Endothelial cell of umbilical vein (primary cell): ENCODE data around the gene BTG1. TPM values are rescaled to one million over a fixed set of nuclear protein-coding genes. Genes with fewer than 3 reads are reported as not detected.
A peak's percentile ranks its signal among the peaks of the same experiment; 100 is the strongest.

Experiments used
- BruUV-seq: library from RNA; stranded (reverse); fragments of 400-500 nt; replicated peaks from 2 replicates; lab custom pipeline; 2021; lab: Mats Ljungman, UMichigan
- CTCF ChIA-PET: fragments of 300-600, 350-600 bp; sonication (Branson Sonifier 250); formaldehyde crosslinking; loops from one replicate; lab custom pipeline; 2021; ENCODE audit warnings: antibody characterized with exemption, inconsistent platforms; lab: Charles Lee
- POLR2A ChIA-PET: fragments of 300-600, 350-600 bp; sonication (Branson Sonifier 250); formaldehyde crosslinking; loops from one replicate; lab custom pipeline; 2021; ENCODE audit warnings: antibody characterized with exemption, inconsistent platforms; lab: Charles Lee
- DNase-seq: peaks from one replicate; pipeline ENCODE4 v3.0.0-alpha.2; 2011; ENCODE audit warnings: low read depth, low spot score
- FAIRE-seq: peaks from 2 replicates; lab custom pipeline; 2011; peaks lifted over from hg19 to GRCh38; lab: Jason Lieb, UNC
- H2AFZ ChIP-seq: 2 replicates; pipeline ENCODE4 v1.6.0; 2012; ENCODE audit warnings: low read depth, low read length, control low read depth, inconsistent platforms
- H3K27ac ChIP-seq: 2 replicates; pipeline ENCODE4 v1.5.1; 2011; ENCODE audit warnings: low read depth, mild to moderate bottlenecking, control low read depth, low read length, moderate library complexity; ENCODE audit not compliant: insufficient read depth
- H3K27me3 ChIP-seq, 2 experiments: 2 replicates each; pipeline versions ENCODE4 v1.6.0 to v1.6.1; 2011; ENCODE audit warnings: low read length in 2 of 2, mixed read lengths in 1 of 2; ENCODE audit not compliant: control insufficient read depth in 2 of 2, insufficient read depth in 2 of 2
- H3K36me3 ChIP-seq, 2 experiments: 2 replicates in 1 of 2; 3 replicates in 1 of 2; pipeline ENCODE4 v1.5.1; 2011; ENCODE audit warnings: low read length in 2 of 2, mild to moderate bottlenecking in 1 of 2, moderate library complexity in 1 of 2; ENCODE audit not compliant: control insufficient read depth in 2 of 2, insufficient read depth in 2 of 2; ENCODE audit errors: extremely low read depth in 1 of 2
- H3K4me1 ChIP-seq: 3 replicates; pipeline ENCODE4 v1.5.1; 2011; ENCODE audit warnings: mild to moderate bottlenecking, low read length; ENCODE audit not compliant: control insufficient read depth, insufficient read depth; ENCODE audit errors: extremely low read depth
- H3K4me2 ChIP-seq: 2 replicates; pipeline ENCODE4 v1.6.1; 2011; ENCODE audit warnings: low read length, control low read depth, mixed read lengths; ENCODE audit not compliant: insufficient read depth
- H3K4me3 ChIP-seq, 3 experiments: fragments of 200-600 bp in 1 of 3; sonication (generic), shearing (Covaris generic) in 1 of 3; replicated peaks in 1 of 3; 2 replicates each; pipeline ENCODE4 v1.5.1; 2011 to 2016; ENCODE audit warnings: control low read depth in 3 of 3, low read length in 3 of 3, mild to moderate bottlenecking in 2 of 3, inconsistent platforms in 1 of 3, low read depth in 1 of 3, moderate library complexity in 1 of 3; ENCODE audit not compliant: insufficient read depth in 1 of 3
- H3K79me2 ChIP-seq: 2 replicates; pipeline ENCODE4 v1.6.0; 2012; ENCODE audit warnings: low read length, inconsistent platforms; ENCODE audit not compliant: control insufficient read depth, insufficient read depth
- H3K9ac ChIP-seq: replicated peaks from 2 replicates; pipeline ENCODE3; 2011; ENCODE audit warnings: low read length, control low read depth; ENCODE audit not compliant: insufficient read depth; ENCODE audit errors: extremely low read depth
- H3K9me1 ChIP-seq: replicated peaks from 3 replicates; pipeline ENCODE4 v1.6.0; 2011; ENCODE audit warnings: mild to moderate bottlenecking, low read length; ENCODE audit not compliant: control insufficient read depth, insufficient read depth; ENCODE audit errors: extremely low read depth
- H3K9me3 ChIP-seq: replicated peaks from 2 replicates; pipeline ENCODE4 v1.5.1; 2012; ENCODE audit warnings: low read length, inconsistent platforms; ENCODE audit not compliant: control insufficient read depth, insufficient read depth
- H4K20me1 ChIP-seq: replicated peaks from 2 replicates; pipeline ENCODE3; 2011; ENCODE audit warnings: mild to moderate bottlenecking, low read length; ENCODE audit not compliant: control insufficient read depth, insufficient read depth; ENCODE audit errors: extremely low read depth
- EZH2 ChIP-seq: IDR thresholded peaks from 2 replicates; pipeline ENCODE4 v1.6.1; 2012; ENCODE audit warnings: borderline replicate concordance, low read depth, mild to moderate bottlenecking, moderate library complexity, low read length, inconsistent platforms; ENCODE audit not compliant: severe bottlenecking
- FOS ChIP-seq: IDR thresholded peaks from 2 replicates; pipeline ENCODE4 v1.6.1; 2011; ENCODE audit warnings: mild to moderate bottlenecking, low read length, moderate library complexity, borderline replicate concordance; ENCODE audit not compliant: insufficient read depth
- GATA2 ChIP-seq: IDR thresholded peaks from 2 replicates; pipeline ENCODE4 v1.7.0; 2011; ENCODE audit warnings: low read depth, mild to moderate bottlenecking, moderate library complexity, mixed read lengths, low read length; ENCODE audit not compliant: insufficient read length, insufficient read depth
- JUN ChIP-seq: IDR thresholded peaks from 2 replicates; pipeline ENCODE4 v1.6.1; 2011; ENCODE audit warnings: borderline replicate concordance, low read depth; ENCODE audit not compliant: insufficient read length, insufficient read depth
- MYC ChIP-seq: IDR thresholded peaks from one replicate; pipeline ENCODE4 v1.6.1; 2011; ENCODE audit warnings: mild to moderate bottlenecking, low read depth, low read length
- POLR2A ChIP-seq: IDR thresholded peaks from 2 replicates; pipeline ENCODE4 v1.6.1; 2012; ENCODE audit warnings: low read depth, mild to moderate bottlenecking, control low read depth, low read length
- POLR2AphosphoS5 ChIP-seq: IDR thresholded peaks from 2 replicates; pipeline ENCODE4 v1.6.1; 2012; ENCODE audit warnings: low read depth, mild to moderate bottlenecking, control low read depth, low read length, moderate library complexity; ENCODE audit not compliant: insufficient read depth
- dilution Hi-C: fragments of 300-500 bp; cut with MboI; formaldehyde crosslinking; loops from one replicate; pipeline ENCODE4 v1.15.0; 2019; ENCODE audit warnings: low sequenced_read_pairs; ENCODE audit not compliant: extremely low pct_ligation_motif_present
- intact Hi-C: fragments of 100-400 bp; cut with micrococcal nuclease; formaldehyde crosslinking; loops from one replicate; pipeline ENCODE4 v1.10.0; 2022
- polyA plus RNA-seq, 4 experiments: library from polyadenylated mRNA; depleted of rRNA in 3 of 4; stranded (reverse) in 3 of 4; unstranded in 1 of 4; fragments of >200 nt; gene quantifications; 2 replicates each; pipeline versions ENCODE4 v1.2.1 to v1.2.3, GENCODE V29; 2011 to 2012; ENCODE audit warnings: missing spikeins in 1 of 4
- total RNA-seq: library from RNA; stranded (reverse); gene quantifications from 2 replicates; pipeline ENCODE4 v1.2.3, GENCODE V29; 2021
- TF ChIP-seq, protein P1 (sequence below): IDR thresholded peaks from 2 replicates; pipeline ENCODE4 v1.6.1; 2011; ENCODE audit not compliant: insufficient read depth, insufficient read length
- TF ChIP-seq, protein P2 (sequence below), 2 donors: IDR thresholded peaks; 1 replicate in 1 of 2; 2 replicates in 1 of 2; pipeline ENCODE4 v1.5.1; 2011; ENCODE audit warnings: low read length in 2 of 2, mild to moderate bottlenecking in 2 of 2, moderate library complexity in 2 of 2, control low read depth in 1 of 2, inconsistent platforms in 1 of 2, low read depth in 1 of 2; ENCODE audit not compliant: insufficient read depth in 1 of 2; ENCODE audit errors: extremely low read depth in 1 of 2

Gene BTG1
- total and polyA plus RNA-seq, 2 donors (not counting 3 experiments of a cell fraction or from before 2014, with no cell fraction given) = 42.8 to 104 TPM

DNA sequence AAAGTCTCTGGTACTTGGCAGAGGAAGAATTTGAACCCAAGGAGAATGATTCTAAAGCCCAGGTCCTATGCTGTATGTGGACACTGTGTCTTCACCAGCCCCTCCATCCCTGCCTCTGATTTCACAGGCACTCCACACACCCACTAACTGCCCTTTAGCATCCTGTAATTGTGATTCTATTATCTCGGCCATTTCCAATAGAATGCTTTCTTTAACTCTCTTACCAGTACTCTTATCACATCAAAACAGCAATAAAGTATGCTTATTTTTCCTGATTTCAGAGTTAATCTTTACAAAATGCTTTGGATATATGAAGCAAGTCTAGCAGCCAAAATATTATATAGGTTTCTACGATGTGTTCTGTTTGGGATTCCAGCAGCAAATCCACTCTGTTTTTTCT is 37.9 kb upstream of the BTG1 start:
- CTCF ChIA-PET = interaction anchor here (0.8 kb wide), 1 partner anchor 372 kb away, joined by 3 read pairs; no protein-coding TSS in a partner anchor
- FAIRE-seq = peak; percentile 18

More for the DNA sequence above, 37.9 kb upstream of the BTG1 start:
- Histone ChIP-seq H3K27ac (no peak overlapping the region), H3K36me3 (no peaks in the 10 kb centered on the region), H3K27me3 (peaks cover 0 to 2% of the 10 kb centered on the region in 2 experiments), H3K9me3 (no peaks in the 10 kb centered on the region), H4K20me1 (no peaks in the 10 kb centered on the region), H2AFZ (no peak overlapping the region), H3K79me2 (no peaks in the 10 kb centered on the region), H3K9ac (no peak overlapping the region), H3K4me3 (no peak overlapping the region), H3K4me2 (no peak overlapping the region), H3K9me1 (no peaks in the 10 kb centered on the region), H3K4me1 (no peaks in the 10 kb centered on the region)
- intact Hi-C loops = no loop called here
- peak; percentile 68 for DNase-seq
- TF ChIP-seq JUN (no peak), GATA2 (no peak), POLR2A (no peak), FOS (no peak), POLR2AphosphoS5 (no peak), EZH2 (no peak), MYC (no peak)
- TF ChIP-seq, protein P1, sequence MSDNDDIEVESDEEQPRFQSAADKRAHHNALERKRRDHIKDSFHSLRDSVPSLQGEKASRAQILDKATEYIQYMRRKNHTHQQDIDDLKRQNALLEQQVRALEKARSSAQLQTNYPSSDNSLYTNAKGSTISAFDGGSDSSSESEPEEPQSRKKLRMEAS = no peak
- TF ChIP-seq, protein P2, sequence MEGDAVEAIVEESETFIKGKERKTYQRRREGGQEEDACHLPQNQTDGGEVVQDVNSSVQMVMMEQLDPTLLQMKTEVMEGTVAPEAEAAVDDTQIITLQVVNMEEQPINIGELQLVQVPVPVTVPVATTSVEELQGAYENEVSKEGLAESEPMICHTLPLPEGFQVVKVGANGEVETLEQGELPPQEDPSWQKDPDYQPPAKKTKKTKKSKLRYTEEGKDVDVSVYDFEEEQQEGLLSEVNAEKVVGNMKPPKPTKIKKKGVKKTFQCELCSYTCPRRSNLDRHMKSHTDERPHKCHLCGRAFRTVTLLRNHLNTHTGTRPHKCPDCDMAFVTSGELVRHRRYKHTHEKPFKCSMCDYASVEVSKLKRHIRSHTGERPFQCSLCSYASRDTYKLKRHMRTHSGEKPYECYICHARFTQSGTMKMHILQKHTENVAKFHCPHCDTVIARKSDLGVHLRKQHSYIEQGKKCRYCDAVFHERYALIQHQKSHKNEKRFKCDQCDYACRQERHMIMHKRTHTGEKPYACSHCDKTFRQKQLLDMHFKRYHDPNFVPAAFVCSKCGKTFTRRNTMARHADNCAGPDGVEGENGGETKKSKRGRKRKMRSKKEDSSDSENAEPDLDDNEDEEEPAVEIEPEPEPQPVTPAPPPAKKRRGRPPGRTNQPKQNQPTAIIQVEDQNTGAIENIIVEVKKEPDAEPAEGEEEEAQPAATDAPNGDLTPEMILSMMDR (IDR thresholded peaks at IDR 0.05; ENCODE audit: extremely low read depth in 1 of 2, insufficient read depth in 1 of 2, low read depth in 1 of 2, low read length in 2 of 2) = no peak
- dilution Hi-C loops = no loop called here
- no TSS peak for BruUV-seq
- POLR2A ChIA-PET = no interaction called here
